Caco-2 (cell line): Measurements from ENCODE around the gene FNBP1. TPM values are rescaled to one million over a fixed set of nuclear protein-coding genes. Genes with fewer than 3 reads are reported as not detected.

ENCODE experiments used
- BruUV-seq: library from RNA; stranded (reverse); fragments of 400-500 nt; replicated peaks from 2 replicates; lab custom pipeline; 2021; lab: Mats Ljungman, UMichigan
- CTCF ChIA-PET: fragments of 300-600 bp; sonication (Branson Sonifier 250); formaldehyde crosslinking; loops from one replicate; lab custom pipeline; 2022; ENCODE audit warnings: antibody characterized with exemption; lab: Charles Lee
- POLR2A ChIA-PET: fragments of 300-600 bp; sonication (Branson Sonifier 250); formaldehyde crosslinking; loops from one replicate; lab custom pipeline; 2022; ENCODE audit warnings: antibody characterized with exemption; lab: Charles Lee
- DNase-seq, 2 experiments: peaks; one replicate each; pipeline versions ENCODE4 v3.0.0 to v3.0.0-alpha.2; 2020 to 2022
- H3K27me3 ChIP-seq: replicated peaks from 2 replicates; pipeline ENCODE4 v1.6.0; 2011; ENCODE audit warnings: low read length; ENCODE audit not compliant: control insufficient read depth, insufficient read depth
- H3K36me3 ChIP-seq: 2 replicates; pipeline ENCODE4 v1.5.1; 2011; ENCODE audit warnings: low read length; ENCODE audit not compliant: control insufficient read depth, insufficient read depth
- H3K4me1 ChIP-seq: fragments of 250-450 bp; sonication (Bioruptor Pico); 2 replicates; pipeline ENCODE4 v1.5.1; 2020; ENCODE audit warnings: mild to moderate bottlenecking
- H3K4me3 ChIP-seq: 2 replicates; pipeline ENCODE4 v1.5.1; 2011; ENCODE audit warnings: low read depth, mild to moderate bottlenecking, control low read depth, low read length
- H3K9me3 ChIP-seq: fragments of 250-450 bp; sonication (Bioruptor Pico); 2 replicates; pipeline ENCODE4 v1.5.1; 2020; ENCODE audit warnings: mild to moderate bottlenecking, moderate library complexity
- H3K27ac Mint-ChIP-seq: one replicate; pipeline ENCODE4 v1.8.0; 2022; ENCODE audit warnings: mixed read lengths; ENCODE audit not compliant: unreplicated experiment
- H3K27me3 Mint-ChIP-seq: one replicate; pipeline ENCODE4 v1.8.0; 2022; ENCODE audit warnings: mixed read lengths; ENCODE audit not compliant: insufficient read depth, unreplicated experiment
- H3K36me3 Mint-ChIP-seq: one replicate; pipeline ENCODE4 v1.8.0; 2022; ENCODE audit warnings: mild to moderate bottlenecking, mixed read lengths; ENCODE audit not compliant: insufficient read depth, unreplicated experiment
- H3K4me1 Mint-ChIP-seq: one replicate; pipeline ENCODE4 v1.8.0; 2022; ENCODE audit warnings: low read depth, mixed read lengths; ENCODE audit not compliant: unreplicated experiment
- H3K4me3 Mint-ChIP-seq: one replicate; pipeline ENCODE4 v1.8.0; 2022; ENCODE audit warnings: mild to moderate bottlenecking, moderate library complexity, mixed read lengths; ENCODE audit not compliant: unreplicated experiment
- H3K9me3 Mint-ChIP-seq: one replicate; pipeline ENCODE4 v1.8.0; 2022; ENCODE audit warnings: mixed read lengths; ENCODE audit not compliant: unreplicated experiment
- CTCF ChIP-seq, 2 experiments: fragments of 200-600 bp in 1 of 2; IDR thresholded peaks; 1 replicate in 1 of 2; 2 replicates in 1 of 2; pipeline versions ENCODE4 v1.5.1 to v1.8.0; 2011 to 2022; ENCODE audit warnings: antibody characterized with exemption in 1 of 2, control low read depth in 1 of 2, inconsistent platforms in 1 of 2, low read depth in 1 of 2, low read length in 1 of 2, mild to moderate bottlenecking in 1 of 2, moderate library complexity in 1 of 2; ENCODE audit not compliant: insufficient read depth in 1 of 2, severe bottlenecking in 1 of 2, unreplicated experiment in 1 of 2
- intact Hi-C: fragments of 100-400 bp; cut with micrococcal nuclease; formaldehyde crosslinking; loops from one replicate; pipeline ENCODE4 v1.10.0; 2022; ENCODE audit not compliant: unreplicated experiment
- total RNA-seq: library from RNA; stranded (reverse); gene quantifications from 2 replicates; pipeline ENCODE4 v1.2.3, GENCODE V29; 2022

Gene FNBP1
- total RNA-seq, 1 experiment from 2014 or later: 33.2 TPM

- no peaks in the 10 kb centered on the region for H3K9me3 ChIP-seq
- DNase-seq: no peak
- H3K36me3 Mint-ChIP-seq: peaks cover 11% of the 10 kb centered on the region
- no peak overlapping the region for H3K4me3 ChIP-seq
- H3K4me1 Mint-ChIP-seq: no peaks in the 10 kb centered on the region
- CTCF ChIA-PET: interaction anchor here (0.6 kb wide), 1 partner anchor 705 kb away, joined by 4 read pairs; no protein-coding TSS in a partner anchor
- H3K27me3 Mint-ChIP-seq: no peaks in the 10 kb centered on the region
- POLR2A ChIA-PET: no interaction called here
- no peak overlapping the region for H3K27ac Mint-ChIP-seq
- TF ChIP-seq CTCF (IDR thresholded peaks at IDR 0.05; ENCODE audit: insufficient read depth in 1 of 2, low read depth in 1 of 2, low read length in 1 of 2, severe bottlenecking in 1 of 2, unreplicated experiment in 1 of 2): no peak
- no peak overlapping the region for H3K4me3 Mint-ChIP-seq
- H3K27me3 ChIP-seq: no peaks in the 10 kb centered on the region
- BruUV-seq: no TSS peak
- H3K4me1 ChIP-seq: no peaks in the 10 kb centered on the region
- H3K36me3 ChIP-seq: no peaks in the 10 kb centered on the region
- H3K9me3 Mint-ChIP-seq: no peaks in the 10 kb centered on the region
- intact Hi-C loops: no loop called here
Measured at GRCh38 chr9:129860653-129861446, 182.1 kb downstream of the FNBP1 start.

DNA sequence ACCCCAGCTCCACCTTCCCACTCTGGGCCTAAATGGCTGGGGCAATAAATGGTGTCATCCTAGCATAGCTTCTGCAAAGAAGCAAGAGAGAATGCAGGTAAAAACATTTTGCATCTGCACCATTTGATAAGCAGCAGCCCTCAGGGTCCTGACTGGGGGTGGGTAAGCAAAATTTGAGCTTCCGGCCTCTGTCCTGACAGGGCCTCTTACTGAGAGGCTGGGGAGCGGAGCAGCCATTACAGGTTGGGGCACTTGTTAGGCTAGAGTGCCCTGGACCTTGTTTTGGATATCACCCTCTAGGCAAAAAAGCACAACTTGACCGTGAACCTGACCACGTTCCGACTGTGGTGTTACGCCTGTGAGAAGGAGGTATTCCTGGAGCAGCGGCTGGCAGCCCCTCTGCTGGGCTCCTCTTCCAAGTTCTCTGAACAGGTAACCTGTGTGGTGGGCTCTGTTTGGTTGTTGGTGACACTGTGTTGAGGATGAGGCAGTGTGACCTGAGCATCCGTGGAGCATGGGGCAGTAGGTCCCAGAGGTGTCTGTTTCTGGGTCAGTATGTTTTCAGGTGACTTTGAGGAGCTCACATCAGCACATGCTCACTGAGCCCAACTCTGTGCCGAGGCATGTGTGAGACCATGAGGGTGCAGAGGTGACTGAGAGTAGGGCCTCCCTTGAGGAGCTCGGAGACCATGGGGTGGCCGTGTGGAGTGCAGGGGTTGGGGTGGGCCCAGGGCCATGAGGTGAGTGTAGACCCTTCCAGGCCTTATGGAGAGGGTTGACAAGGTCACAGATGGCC, 184.6 kb downstream of the FNBP1 start:
- no peak overlapping the region for H3K4me3 Mint-ChIP-seq
- no peaks in the 10 kb centered on the region for H3K36me3 ChIP-seq
- no peaks in the 10 kb centered on the region for H3K9me3 Mint-ChIP-seq
- TF ChIP-seq CTCF (IDR thresholded peaks at IDR 0.05; ENCODE audit: insufficient read depth in 1 of 2, low read depth in 1 of 2, low read length in 1 of 2, severe bottlenecking in 1 of 2, unreplicated experiment in 1 of 2): no peak
- no peaks in the 10 kb centered on the region for H3K27me3 Mint-ChIP-seq
- no peak overlapping the region for H3K4me3 ChIP-seq
- H3K27me3 ChIP-seq: no peaks in the 10 kb centered on the region
- H3K4me1 ChIP-seq: no peaks in the 10 kb centered on the region
- DNase-seq: no peak
- H3K9me3 ChIP-seq: no peaks in the 10 kb centered on the region
- POLR2A ChIA-PET: no interaction called here
- no TSS peak for BruUV-seq
- no peaks in the 10 kb centered on the region for H3K4me1 Mint-ChIP-seq
- CTCF ChIA-PET: no interaction called here
- H3K36me3 Mint-ChIP-seq: peaks cover 5% of the 10 kb centered on the region
- no peak overlapping the region for H3K27ac Mint-ChIP-seq
- intact Hi-C loops: no loop called here

DNA sequence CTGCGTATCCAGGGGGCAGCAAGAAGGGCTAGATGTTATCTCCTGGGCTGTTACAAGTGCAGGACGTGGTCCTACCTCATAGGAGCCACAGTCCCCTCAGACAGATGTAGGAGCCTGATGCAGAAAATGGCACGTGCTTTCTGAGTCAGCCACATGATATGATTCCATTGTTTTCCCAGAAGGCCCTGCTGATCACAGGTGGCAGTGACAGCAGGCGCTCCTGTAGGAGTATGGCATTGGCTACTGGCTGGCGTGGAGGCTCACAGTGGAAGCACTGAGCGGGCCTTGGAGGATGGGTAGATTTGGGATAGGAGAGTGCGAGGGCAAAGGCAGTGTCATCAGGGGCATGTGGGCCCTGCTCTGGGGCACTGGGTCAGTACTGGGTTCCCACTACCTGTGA, 185.8 kb downstream of the FNBP1 start:
- POLR2A ChIA-PET: no interaction called here
- peaks cover 5% of the 10 kb centered on the region for H3K36me3 Mint-ChIP-seq
- no peaks in the 10 kb centered on the region for H3K9me3 ChIP-seq

More for the DNA sequence above, 185.8 kb downstream of the FNBP1 start:
- H3K4me1 ChIP-seq: no peaks in the 10 kb centered on the region; the same call in 1 of the 2 replicates
- H3K9me3 Mint-ChIP-seq: no peaks in the 10 kb centered on the region
- TF ChIP-seq CTCF (IDR thresholded peaks at IDR 0.05; ENCODE audit: insufficient read depth in 1 of 2, low read depth in 1 of 2, low read length in 1 of 2, severe bottlenecking in 1 of 2, unreplicated experiment in 1 of 2): no peak
- no peak overlapping the region for H3K27ac Mint-ChIP-seq
- DNase-seq: no peak
- no peaks in the 10 kb centered on the region for H3K27me3 ChIP-seq
- no peak overlapping the region for H3K4me3 ChIP-seq
- H3K27me3 Mint-ChIP-seq: no peaks in the 10 kb centered on the region
- no peaks in the 10 kb centered on the region for H3K36me3 ChIP-seq
- CTCF ChIA-PET: no interaction called here
- intact Hi-C loops: no loop called here
- no TSS peak for BruUV-seq
- H3K4me1 Mint-ChIP-seq: no peaks in the 10 kb centered on the region
- no peak overlapping the region for H3K4me3 Mint-ChIP-seq
